ENCODE measurements around the gene EEF2. TPM values are rescaled to one million over a fixed set of nuclear protein-coding genes. Genes with fewer than 3 reads are reported as not detected.
A peak's percentile ranks its signal among the peaks of the same experiment; 100 is the strongest.

Gene EEF2
- total and polyA plus RNA-seq, 2 of the 4 experiments (the other 2 are of a cell fraction): 1,505 to 2,161 TPM

GRCh38 chr19:4028334-4029246 is 43.3 kb upstream of the EEF2 start (continued):
- no peak for TF ChIP-seq SMC3 (IDR thresholded peaks at IDR 0.05; ENCODE audit: low read depth, low read length)

GRCh38 chr19:4027146-4027545 is 41.9 kb upstream of the EEF2 start:
- intact Hi-C loops (cut with micrococcal nuclease) (no loop called here), dilution Hi-C loops (cut with HindIII; ENCODE audit: low sequenced_read_pairs, unreplicated experiment) (no loop called here), in situ Hi-C loops (cut with MboI; ENCODE audit: low sequenced_read_pairs) (no loop called here)
- WGBS, 2 experiments (ENCODE audit: extremely low coverage in 2 of 2, insufficient read length in 1 of 2): 100% methylated on average over 7 of the region's 16 CpGs; no CpG with 5 or more reads in 1 of the 2 experiments
- Histone ChIP-seq H2BK120ac (ENCODE audit: low read depth, low read length) (no peak overlapping the region), H2BK15ac (ENCODE audit: low read depth, low read length) (no peak overlapping the region), H3K14ac (replicated peaks; ENCODE audit: low read depth, low read length) (no peak overlapping the region), H2AFZ (replicated peaks; ENCODE audit: low read length, poor library complexity) (peak overlapping the region; percentile 3), H3K36me3 (ENCODE audit: control insufficient read depth, insufficient read depth, low read length) (peaks cover 51% of the 10 kb centered on the region), H2BK20ac (ENCODE audit: low read depth, low read length) (no peak overlapping the region), H4K8ac (ENCODE audit: low read depth in 2 of 2, low read length in 2 of 2) (no peak overlapping the region), H3K4ac (ENCODE audit: low read depth, low read length) (no peak overlapping the region), H3K9ac (ENCODE audit: low read depth, low read length) (no peak overlapping the region), H3K4me3 (ENCODE audit: insufficient read depth, low read depth, low read length) (no peak overlapping the region), H3K4me2 (ENCODE audit: low read depth, low read length) (no peak overlapping the region), H3K27me3 (ENCODE audit: control insufficient read depth, insufficient read depth, low read length) (no peaks in the 10 kb centered on the region), H2AK9ac (replicated peaks; ENCODE audit: low read depth, low read length, poor library complexity) (no peak overlapping the region), H3K4me1 (ENCODE audit: control insufficient read depth, insufficient read depth, low read length) (no peaks in the 10 kb centered on the region), H3K56ac (ENCODE audit: extremely low read depth, insufficient read depth, low read length) (no peak overlapping the region), H3K27ac (ENCODE audit: insufficient read depth, low read length) (no peak overlapping the region), H2AK5ac (ENCODE audit: low read depth, low read length) (no peak overlapping the region), H3K9me3 (ENCODE audit: control insufficient read depth, insufficient read depth, low read length) (no peaks in the 10 kb centered on the region), H2BK5ac (ENCODE audit: low read depth, low read length, poor library complexity, severe bottlenecking) (no peak overlapping the region), H3K9me1 (ENCODE audit: insufficient read depth, low read length) (0 out of 2 replicates have a peak, but pooled peaks cover 2% of the 10 kb centered on the region), H4K5ac (ENCODE audit: low read depth, low read length) (no peak overlapping the region), H4K20me1 (ENCODE audit: insufficient read depth, low read length) (peaks cover 13% of the 10 kb centered on the region), H3K79me1 (ENCODE audit: low read depth in 1 of 2, low read length in 2 of 2) (peaks cover 0 to 29% of the 10 kb centered on the region in 2 experiments; a peak in 3 of 4 replicates), H3K18ac (ENCODE audit: low read depth, low read length) (no peak overlapping the region), H3K23ac (ENCODE audit: low read depth, low read length) (no peak overlapping the region), H4K91ac (ENCODE audit: insufficient read depth, low read depth, low read length) (no peak overlapping the region)
- BruUV-seq (replicated peaks): no TSS peak
- DNase-seq (no peak), ATAC-seq (ENCODE audit: low read depth) (no peak)
- CTCF ChIA-PET: no interaction called here
- POLR2A ChIA-PET (ENCODE audit: unreplicated experiment): no interaction called here
- TF ChIP-seq NFE2L2 (IDR thresholded peaks at IDR 0.05; ENCODE audit: low read depth, low read length): no peak
- TF ChIP-seq RAD21 (IDR thresholded peaks at IDR 0.05; ENCODE audit: low read length): no peak
- no peak for TF ChIP-seq SMC3 (IDR thresholded peaks at IDR 0.05; ENCODE audit: low read depth, low read length)
- no peak for TF ChIP-seq ELK1 (IDR thresholded peaks at IDR 0.05; ENCODE audit: borderline replicate concordance, low read depth, low read length)
- no peak for TF ChIP-seq CEBPB (IDR thresholded peaks at IDR 0.05; ENCODE audit: low read depth, low read length)
- no peak for TF ChIP-seq USF2 (IDR thresholded peaks at IDR 0.05; ENCODE audit: low read depth, low read length)
- TF ChIP-seq BHLHE40 (IDR thresholded peaks at IDR 0.05; ENCODE audit: low read depth, low read length): no peak
- TF ChIP-seq MXI1 (IDR thresholded peaks at IDR 0.05; ENCODE audit: borderline replicate concordance, low read depth, low read length): no peak
- TF ChIP-seq FOS (IDR thresholded peaks at IDR 0.05; ENCODE audit: low read depth, low read length): no peak
- no peak for TF ChIP-seq CHD1 (IDR thresholded peaks at IDR 0.05; ENCODE audit: low read depth, low read length)
- no peak for TF ChIP-seq CTCF (conservative IDR thresholded peaks at IDR 0.05; ENCODE audit: low read depth, low read length)
- no peak for TF ChIP-seq RFX5 (IDR thresholded peaks at IDR 0.05; ENCODE audit: low read depth, low read length)
